NOMO-1 treated with DMSO at 0.1 percent for 48 hours (cell line): ENCODE results near the gene CAT.
A peak's percentile ranks its signal among the peaks of the same experiment; 100 is the strongest.

Experiments used
- DNase-seq: peaks from one replicate; lab custom pipeline; 2025; ENCODE audit not compliant: unreplicated experiment; lab: John Stamatoyannopoulos, UW

Gene CAT

DNA sequence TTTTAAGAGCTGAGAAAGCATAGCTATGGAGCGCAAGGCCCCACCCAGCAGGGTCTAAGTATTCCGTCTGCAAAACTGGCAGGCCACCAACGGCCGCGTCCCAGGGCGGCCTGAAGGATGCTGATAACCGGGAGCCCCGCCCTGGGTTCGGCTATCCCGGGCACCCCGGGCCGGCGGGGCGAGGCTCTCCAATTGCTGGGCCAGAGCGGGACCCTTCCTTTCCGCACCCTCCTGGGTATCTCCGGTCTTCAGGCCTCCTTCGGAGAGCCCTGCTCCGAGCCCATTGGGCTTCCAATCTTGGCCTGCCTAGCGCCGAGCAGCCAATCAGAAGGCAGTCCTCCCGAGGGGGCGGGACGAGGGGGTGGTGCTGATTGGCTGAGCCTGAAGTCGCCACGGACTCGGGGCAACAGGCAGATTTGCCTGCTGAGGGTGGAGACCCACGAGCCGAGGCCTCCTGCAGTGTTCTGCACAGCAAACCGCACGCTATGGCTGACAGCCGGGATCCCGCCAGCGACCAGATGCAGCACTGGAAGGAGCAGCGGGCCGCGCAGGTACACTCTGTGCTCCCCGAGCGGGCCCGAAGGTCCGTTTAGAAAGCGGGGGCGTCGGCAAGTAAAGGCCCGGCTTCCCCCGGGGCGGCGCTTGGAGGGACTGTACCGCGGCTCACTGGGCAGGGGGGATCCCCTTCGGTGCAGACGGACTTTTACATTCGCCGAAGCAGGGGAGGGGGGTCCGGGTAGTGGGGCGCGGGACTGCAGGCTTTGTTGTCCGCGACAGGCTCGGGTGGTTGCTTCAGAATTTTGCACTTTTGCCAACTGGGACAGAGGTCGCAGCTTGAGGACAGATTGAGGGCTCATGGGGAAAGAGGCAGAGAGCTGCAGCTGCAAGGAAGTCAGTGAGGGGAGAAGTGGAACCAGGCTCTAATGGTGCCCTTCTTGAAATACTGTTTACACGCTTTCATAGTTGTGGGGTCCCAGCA, at the start of gene CAT:
TSS of gene CAT (plus strand) at position 406 of the 979 bp plus-strand sequence. CDS start at position 486, 80 bp downstream.
- DNase-seq = peak; percentile 98

DNA sequence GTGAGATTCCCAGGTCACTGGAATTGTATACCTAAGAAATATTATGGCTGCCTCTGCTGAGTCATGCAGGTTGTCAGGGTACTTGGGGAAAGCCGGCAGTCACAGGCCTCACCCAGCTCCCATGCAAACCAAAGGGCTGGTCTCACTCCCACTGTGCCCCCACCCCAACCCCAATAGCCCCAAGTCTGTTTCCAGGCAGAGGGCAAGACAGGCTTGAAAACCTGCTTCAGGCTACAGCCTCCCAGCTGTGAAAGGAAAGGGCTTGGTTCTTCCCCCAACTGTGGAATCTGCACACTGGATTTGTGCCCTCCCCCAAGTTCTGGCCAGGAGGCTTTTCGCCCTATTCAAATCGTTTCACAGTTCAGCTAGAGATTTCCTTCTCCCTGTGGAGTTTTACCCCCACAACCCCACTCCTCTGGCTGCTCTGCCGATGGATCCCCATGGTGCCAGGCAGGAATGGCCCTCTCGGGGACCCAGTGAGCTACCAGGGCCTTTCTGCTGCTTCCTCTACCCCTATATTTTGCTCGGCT, 43.9 kb upstream of the CAT start:
- no peak for DNase-seq

DNA sequence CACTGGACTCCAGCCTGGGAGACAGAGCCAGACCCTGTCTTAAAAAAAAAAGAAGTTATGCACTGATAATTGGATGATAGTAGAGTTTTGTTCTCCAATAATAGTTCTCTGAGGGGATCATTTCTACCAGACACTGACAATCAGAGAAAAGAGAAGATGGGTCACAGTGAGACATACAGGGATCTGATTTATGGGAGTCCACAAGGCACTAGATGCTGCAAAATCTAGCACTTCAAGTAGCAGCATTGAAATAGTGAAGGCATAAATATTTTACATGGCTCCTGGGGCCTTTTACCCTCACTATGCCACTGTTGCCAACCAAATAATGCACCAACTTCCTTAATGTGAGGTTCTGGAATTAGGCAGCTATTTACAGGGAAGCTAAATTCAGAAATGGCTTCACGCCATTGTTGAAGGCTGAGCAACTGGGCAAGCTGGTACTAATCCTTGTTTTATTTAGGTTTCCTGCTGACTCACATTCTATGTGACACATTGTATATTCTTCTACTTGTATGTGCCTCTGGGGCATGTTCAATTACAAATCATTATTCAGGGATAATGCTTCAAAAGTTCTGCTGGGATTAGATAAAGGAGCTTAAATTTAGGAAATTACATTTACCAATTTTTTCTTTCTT, 42.7 kb upstream of the CAT start:
- DNase-seq = no peak

DNA sequence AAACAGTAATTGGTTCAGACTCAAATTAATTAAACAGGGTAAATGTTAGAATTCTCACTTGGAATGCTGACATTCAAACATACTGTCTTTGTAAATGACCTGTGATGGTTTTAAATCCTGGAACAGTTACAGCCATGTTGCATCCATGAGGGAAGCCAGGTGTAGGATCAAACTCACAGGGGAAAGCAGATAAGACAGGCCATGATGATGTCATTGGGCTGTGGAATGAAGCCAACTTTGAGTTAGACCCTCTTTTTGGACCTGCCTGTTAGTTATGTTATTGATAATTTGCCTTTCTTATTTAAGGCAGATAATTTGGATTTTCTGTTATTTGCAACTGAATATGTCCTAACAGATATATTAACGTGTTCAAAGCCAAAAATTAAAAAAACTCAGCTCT, 41.6 kb upstream of the CAT start:
- no peak for DNase-seq

DNA sequence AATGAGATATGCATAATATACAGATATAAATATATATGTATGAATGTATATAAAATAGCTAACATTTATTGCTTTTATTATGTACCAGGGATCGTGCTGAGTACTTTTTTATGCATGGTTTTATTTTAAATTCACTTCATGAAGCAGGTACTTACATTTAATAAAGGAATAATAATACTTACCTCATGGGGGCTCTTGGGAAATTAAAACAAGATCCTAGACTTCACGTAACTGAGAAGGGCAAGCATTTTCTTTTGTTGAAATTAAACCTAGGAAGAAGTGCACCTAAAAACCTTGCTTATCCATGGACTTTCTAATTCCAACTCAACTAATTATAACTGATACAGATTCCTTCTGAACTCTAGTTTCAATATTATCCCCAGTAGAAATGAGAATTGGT, 40.9 kb upstream of the CAT start:
- no peak for DNase-seq

DNA sequence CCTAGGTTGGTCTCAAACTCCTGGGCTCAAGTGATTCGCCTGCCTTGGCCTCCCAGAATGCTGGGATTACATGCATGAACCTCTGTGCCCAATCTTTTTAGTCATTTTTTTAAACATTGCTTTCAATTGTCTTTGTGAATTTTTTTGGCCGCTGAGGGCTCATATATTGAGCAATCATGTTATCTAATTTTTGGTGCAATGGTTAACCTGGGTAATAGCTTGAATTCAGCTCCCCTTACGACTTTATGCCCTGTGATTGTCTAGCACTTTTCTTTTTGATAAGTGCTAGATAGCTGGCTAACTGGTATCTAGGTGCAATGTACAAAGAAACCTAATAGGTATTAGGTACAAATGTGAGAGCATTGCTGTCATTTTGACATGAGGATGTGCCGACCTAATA, 35.3 kb upstream of the CAT start:
- DNase-seq = no peak

DNA sequence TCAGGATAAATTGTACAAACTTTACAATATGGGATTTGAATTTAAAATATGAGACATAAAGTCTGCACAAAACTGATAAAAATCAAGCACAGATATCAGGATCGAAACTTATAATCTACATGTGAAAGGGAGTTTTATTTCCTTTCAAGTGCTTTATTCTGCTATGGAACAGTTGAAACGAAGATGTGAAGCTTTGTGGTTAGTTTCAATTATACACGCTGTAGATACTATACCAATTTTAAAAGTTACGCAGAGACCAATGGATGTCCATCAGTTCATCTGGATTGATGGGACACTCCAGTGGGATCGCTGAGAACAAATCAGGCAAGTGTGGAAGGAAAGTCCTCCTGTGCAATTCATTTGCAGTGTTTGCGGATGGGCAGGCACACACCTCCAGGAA, 34.5 kb upstream of the CAT start:
- no peak for DNase-seq

DNA sequence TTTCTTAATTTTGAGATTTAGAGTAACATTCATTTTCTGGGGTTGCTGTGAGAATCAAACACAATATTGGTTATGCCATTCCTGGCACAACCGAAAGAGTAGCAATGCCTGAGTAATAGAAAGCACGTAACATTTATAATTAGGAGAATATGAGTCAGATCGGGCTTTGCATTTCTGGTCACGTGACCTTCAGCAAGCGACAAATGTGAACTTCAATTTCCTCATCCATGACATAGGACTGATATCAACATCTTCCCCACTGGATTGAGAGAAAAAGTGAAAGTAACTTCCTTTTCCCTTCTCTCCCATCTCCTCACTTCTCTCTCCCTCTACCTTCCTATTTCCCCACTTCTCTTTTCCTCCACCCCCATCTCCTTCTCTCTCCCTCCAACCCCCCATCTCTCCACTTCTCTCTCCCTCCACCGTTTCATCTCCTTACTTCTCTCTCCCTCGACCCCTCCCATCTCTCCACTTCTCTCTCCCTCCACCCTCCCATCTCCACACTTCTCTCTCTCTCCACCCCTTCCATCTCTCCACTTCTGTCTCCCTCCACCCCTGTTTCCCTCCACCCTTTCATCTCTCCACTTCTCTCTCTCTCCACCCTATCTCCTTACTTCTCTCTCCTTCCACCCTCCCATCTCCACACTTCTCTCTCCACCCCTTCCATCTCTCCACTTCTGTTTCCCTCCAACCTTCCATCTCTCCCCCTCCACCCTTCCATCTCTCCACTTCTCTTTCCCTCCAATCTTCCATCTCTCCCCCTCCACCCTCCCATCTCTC, 33.5 kb upstream of the CAT start:
- DNase-seq = peak; percentile 94

DNA sequence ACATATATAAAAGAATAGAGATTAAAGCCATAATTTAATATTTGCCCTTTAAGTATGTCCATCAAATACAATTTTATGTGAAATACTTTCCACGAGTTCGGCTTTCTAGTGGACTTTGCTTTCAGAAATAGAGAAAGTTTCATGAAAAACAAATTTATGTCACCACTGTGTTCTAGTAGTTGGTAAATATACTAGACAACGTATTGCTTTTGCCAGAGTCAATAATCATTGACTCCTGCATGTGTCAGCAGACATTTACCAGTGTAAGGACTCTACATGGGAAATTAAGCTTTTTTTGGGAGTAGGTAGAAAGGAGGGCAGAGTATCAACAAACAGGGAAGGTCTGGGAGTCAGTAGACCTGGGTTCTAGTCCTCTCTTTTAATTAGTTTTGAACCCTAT, 32.3 kb upstream of the CAT start:
- no peak for DNase-seq

DNA sequence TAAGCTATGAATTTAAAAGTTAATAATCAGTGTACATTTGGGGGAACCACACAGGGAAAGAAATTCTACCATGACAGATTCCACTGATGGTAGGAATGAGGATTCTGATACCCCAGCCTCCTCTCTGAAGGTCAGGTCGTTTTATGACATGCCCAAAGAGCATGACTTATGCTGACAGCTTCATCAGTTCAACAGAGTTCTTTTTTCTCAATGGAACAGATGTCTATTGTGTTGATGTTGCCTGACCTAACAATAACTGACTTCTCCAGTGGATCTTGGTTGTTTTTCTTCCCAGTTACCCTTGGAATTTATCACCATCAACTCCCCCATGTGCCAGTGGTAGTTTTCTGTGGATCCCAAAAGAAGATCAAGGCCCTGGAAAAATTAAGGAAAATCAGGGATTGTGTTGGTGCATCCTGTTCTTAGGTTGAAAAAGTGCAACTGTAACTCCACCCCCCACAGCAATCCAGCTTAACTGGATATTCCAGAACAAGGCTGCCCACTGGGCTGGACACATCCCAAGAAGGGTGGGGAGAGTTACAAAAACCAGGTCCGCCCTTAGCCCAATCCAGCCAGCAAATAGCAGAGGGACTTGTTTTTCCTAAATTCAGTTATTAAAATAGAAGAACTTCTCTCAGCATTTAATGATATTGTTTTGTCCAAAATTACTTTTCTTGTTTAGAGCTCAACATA, 31.5 kb upstream of the CAT start:
- DNase-seq = no peak

DNA sequence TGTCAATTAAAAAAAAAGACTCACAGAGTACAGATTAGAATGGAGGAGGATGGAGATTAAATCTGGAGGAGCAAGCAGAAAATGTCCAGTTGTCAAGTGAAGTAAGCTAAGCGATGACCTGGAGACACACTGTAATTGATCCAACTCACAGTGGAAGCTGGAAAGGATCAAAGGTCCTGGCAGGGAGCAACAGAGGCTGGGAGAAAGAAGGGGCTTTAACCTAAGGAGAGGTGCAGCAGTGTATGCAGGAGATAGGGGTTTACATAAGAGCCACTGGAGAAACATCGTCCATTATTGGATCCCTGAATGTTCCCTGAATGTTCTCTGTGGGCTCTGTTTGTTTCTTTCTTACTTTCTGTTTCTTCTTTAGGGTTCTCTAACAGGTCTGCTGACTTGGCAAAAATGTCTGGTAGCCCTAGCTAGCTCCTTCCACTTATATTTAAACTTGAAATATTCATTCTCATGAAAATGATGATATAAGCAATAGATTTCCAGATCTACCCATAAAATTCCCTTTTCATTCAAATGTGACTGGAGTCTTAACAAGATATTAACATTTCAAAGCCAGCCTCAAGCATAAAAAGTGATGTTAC, 30.1 kb upstream of the CAT start:
- DNase-seq = no peak

DNA sequence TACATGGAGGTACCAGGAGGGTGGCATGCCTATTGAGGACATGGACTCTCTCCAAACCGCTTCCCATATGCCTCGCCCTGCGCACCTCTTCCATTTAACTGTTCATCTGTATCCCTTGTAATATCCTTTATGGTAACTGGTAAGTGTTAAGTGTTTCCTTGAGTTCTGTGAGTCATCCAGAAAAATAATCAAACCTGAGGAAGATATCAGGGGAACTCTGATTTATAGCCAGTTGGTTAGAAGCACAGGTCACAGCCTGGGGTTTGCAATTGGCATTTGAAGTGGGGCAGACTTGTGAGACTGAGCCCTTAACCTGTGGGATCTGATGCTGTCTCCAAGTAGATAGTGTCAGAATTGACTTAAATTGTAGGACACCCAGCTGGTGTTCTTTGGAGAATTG, 27.6 kb upstream of the CAT start:
- DNase-seq = no peak

DNA sequence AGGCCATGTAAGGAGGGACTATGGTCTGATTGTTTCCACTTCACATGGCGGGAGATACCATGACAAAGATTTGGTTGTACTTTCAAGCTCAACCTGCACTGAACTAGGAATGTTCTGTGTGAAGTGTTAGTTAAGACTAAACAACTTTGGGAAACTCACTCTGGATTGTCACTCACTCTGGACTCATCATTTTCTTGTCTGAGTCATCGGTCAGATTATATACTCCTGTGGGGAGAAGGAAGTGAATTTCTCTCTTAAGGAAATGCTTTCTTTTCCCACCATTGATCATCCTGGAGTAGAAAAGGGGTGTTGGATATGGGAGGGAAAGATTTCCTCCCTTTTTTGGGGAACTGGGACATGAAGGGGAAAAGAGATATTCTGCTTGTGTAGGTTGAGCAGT, 26.9 kb upstream of the CAT start:
- DNase-seq = no peak

DNA sequence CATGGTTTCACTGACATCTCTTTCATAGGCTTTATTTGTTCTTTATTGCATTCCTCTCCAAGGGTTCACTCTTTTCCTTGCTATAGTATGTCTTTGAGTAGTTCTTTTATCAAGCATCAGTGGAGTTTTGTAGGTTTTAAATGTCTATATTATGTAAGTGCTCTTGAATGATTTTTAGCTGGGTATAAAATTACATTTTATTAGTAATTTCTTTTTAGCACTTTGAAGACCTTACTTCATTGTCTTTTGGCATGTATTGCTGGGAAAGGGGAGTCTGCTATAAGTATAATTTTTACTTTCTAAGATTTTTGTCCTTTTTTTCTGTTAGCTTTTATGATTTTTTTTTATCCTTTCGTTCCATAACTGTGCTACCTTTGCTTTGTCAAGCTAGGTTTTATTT, 25.5 kb upstream of the CAT start:
- DNase-seq = no peak

DNA sequence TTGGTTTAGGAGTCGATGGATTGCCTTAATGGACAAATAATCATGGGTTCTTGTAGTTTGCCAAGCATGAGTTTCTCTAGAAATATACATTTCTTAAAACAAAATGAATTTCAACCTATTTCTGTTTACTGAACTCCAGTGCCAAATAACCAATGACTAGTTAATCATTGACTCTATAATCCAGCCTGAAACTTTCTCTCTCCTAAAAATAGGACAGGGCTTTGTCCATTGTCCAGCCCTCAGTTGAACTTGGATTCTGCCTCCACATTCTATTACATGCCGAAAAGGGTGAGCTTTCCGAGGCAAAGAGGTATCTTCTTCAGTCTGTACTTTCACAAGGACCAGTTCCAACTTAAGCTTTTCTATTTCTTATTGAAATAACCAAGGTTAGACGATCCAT, 23.2 kb upstream of the CAT start:
- DNase-seq = no peak

DNA sequence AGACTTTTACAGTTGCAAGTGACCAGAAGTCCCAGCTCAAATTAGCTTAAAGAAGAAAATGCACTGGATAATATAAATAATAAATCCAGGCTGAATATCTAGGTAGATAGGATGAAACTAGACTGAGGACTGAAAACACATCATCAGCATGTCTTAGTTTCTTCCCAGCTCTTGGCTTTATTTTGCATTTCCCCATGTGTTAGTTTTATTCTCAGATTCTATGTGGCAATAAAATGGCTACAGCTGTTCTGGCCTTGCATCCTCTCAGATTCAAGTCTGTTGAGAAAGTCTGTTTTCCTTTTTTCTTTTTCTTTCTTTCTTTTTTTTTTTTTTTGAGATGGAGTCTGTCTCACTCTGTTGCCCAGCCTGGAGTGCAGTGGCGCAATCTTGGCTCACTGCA, 22.6 kb upstream of the CAT start:
- DNase-seq = no peak

DNA sequence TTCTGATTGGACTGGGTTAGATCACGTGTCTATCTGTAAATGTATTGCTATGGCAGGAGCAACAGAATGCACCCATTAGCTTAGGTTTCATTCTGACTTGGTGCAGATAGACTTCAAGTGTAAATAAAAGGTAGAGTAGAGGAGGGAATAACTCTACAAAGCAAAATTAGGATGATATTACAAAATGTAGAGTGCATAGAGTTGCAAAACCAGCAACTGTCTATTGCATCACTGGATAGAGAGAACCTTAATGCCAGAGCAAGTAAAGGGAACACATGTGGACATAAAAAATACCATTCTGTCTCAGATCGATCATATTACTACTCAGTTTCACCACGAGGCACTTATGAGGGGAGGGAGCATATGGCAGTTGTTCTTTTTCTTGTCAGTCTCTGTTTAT, 22.0 kb upstream of the CAT start:
- DNase-seq = peak; percentile 89

DNA sequence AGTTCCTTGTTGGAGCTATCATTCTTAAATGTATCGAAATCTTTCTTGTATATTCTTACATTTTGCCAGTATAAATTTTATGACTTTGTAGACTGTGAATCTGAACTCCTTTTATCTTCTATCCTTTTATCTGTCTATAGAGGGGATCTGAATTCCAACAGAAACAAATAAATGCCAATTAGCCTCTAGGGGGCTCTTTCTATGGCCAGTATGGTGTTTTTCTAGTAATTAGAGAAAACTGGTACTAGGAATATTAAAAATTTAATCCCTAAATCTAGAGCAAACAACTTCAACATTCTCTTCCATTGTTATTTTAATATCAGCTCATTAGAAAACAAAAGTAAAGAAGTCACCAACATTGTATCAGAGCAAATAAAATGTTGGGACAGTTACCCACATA, 21.5 kb upstream of the CAT start:
- DNase-seq = no peak

DNA sequence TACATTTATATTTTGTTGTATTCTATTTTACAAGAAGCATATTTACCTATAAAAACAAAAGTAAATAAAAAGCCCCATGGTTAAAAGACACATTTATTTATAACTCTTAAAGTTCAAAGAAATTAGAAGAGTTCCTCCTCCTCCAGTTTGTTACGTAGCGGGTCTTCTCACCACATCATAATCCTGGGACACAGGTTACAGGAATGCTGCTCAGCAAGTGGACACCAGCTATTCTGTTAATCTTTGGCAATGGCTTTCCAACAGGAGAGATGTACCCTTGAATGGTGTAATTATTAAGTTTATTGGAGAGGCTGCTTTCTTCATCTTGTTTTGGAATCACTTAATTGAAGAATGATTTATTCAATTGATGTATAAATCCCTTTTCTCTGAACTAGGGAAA, 19.6 kb upstream of the CAT start:
- DNase-seq = no peak

DNA sequence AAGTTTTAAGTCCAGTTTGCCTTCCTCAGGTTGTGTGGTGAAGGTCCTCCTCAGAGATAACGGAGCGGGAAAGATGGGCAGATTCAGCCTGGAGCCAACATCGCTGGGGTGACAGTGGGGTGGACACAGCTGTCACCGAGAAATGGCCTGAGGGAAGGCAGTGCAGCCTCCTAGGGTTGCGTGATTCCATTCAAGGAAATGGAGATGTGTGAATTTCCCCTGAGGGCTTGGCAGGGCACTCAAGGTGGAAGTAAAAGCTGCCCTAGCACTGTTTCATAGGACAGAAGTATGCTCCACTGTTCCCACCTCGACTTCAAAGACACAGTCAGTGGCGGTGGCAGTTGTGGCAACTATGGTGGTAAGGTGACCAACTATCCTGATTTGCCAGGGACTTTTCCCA, 15.4 kb upstream of the CAT start:
- no peak for DNase-seq
